ENCODE measurements around the gene VSIR.

VSIR gene

DNA sequence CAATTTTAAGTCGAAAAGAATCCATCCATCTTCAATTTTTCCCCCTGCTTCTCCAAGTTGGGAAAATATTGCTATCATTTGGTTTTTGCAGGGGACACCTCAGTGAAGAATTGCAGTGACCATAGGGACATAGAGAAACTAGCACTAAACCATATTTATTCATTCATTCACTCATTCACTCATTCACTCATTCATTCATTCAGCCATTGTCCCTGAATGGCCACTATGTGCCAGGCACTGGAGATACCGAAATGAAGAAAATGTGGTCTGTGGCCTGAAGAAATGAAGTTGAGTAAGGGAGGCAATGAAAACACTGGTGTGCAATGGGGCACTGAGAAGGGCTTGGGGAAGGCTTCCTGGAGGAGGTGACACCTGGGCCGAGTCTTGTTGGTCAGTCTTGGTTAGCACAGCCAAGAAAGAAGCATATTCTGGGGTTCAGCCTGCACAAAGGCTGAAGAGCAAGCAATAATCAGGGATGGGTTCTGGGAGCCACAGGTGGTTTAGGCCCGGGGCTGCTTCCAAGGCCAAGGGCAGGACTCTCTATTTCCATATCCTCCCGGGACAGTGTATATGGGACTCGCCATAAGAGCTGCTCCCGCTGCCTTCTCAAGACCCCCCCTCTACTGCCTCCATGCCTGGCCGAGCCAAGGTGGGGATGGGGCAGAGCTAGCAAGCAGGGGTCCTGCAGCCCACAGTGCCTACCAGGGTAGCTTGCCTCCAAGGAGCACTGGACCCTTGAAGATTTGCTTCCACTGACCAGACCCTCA lies 28.2 kb downstream of the VSIR start:
- H3K4me1 ChIP-seq (ENCODE audit: insufficient read depth, low read length): peaks cover 12% of the 10 kb centered on the region; the same call in 1 of the 2 replicates
- no peaks in the 10 kb centered on the region for H3K36me3 ChIP-seq (ENCODE audit: insufficient read depth, low read length)
- H3K9me3 ChIP-seq (ENCODE audit: control insufficient read depth, insufficient read depth, low read length): no peaks in the 10 kb centered on the region
- no peak overlapping the region for H3K9ac ChIP-seq (ENCODE audit: low read depth, low read length)

DNA sequence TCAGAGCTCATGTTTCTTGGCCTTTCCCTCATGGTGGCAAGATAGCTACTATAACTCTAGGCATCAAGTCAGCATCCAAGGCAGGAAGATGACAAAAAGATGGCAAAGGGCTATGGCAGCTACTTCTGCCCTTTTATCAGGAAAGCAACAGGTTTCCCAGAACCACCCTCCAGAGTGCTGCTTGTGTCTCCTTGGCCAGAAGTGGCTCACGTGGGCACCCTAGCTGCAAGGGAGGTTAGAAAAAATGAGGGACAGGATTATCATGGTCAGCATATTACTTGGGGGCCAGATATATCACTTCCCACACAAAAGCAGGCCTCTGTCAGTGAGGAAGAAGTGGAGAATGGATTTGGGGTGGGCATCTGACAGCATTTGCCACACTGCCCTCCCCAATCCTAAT lies 29.5 kb downstream of the VSIR start:
- Histone ChIP-seq H3K36me3 (ENCODE audit: insufficient read depth, low read length) (no peaks in the 10 kb centered on the region), H3K9me3 (ENCODE audit: control insufficient read depth, insufficient read depth, low read length) (no peaks in the 10 kb centered on the region), H3K9ac (ENCODE audit: low read depth, low read length) (no peak overlapping the region), H3K4me1 (ENCODE audit: insufficient read depth, low read length) (peaks cover 12% of the 10 kb centered on the region; the same call in 1 of the 2 replicates)

DNA sequence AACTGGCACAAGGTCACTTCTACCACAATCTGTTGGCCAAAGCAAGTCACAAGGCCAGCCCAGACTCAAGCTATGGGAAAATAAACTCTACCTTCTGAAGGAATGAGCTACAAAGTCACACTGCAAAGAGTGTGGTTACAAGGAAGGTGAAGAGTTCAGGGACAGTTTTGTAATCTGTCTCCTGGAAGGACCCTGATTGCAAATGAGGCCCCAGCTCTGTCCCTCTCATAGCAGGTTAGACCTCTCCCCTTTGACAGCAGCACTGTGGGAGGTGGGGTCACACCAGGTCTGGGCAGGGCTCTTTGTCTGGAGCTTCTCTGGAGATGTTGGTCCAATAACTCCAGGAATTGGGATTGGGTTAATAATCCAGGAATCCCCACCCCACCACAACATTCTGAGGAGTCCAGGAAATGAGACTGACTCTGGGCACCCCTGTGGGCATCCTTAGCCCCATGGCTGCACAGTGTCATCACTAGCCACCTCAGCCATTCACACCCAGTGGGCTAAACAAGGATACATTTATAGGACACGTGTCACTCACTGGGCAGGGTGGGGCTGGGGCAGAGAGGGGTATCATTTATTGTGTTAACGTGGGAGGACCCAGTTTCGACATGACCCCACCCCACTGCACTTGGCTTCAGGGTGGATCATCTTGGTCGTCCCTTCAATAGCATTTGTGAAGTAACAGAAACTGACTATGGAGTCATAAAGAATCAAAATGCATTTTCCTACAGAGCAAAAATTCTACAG lies 30.1 kb downstream of the VSIR start:
- Histone ChIP-seq H3K4me1 (ENCODE audit: insufficient read depth, low read length) (peaks cover 11% of the 10 kb centered on the region; the same call in 1 of the 2 replicates), H3K9me3 (ENCODE audit: control insufficient read depth, insufficient read depth, low read length) (no peaks in the 10 kb centered on the region), H3K36me3 (ENCODE audit: insufficient read depth, low read length) (no peaks in the 10 kb centered on the region), H3K9ac (ENCODE audit: low read depth, low read length) (no peak overlapping the region)

DNA sequence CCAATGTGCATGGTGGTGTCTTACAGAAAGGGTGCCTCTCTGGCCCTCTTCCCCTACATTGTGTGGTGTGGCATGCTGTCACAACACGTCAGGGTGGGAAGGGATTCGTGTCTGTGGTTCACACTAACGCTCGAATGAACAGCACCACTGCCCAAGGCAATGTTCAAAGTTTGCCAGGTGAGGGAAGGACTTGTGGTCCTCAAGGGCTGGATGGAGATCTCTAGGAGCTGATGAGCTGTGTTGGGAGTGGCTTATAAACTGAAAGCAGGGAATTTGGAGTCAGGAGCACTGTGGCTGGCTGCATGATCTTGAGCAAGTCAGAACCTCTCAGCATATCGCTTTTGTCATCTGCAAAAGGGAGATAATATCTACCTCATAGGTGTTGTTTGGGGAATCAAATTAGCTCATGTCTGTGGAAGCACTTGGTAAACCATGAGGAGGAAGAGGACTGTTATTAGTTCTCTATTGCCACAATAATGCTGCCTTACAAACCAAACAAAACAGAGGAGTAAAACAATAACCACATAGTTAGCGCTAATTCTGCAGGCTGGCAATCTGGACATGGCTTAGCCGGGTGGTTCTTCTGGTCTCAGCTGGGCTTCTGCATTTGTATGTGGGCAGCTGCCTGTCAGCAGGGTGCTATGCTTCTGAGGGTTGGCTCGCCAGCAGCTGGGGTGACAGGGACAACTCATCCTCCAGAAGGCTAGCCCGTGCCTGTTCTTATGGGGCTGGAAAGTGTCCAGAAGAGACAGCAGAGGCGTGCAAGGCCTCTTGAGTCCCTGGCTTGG lies 30.8 kb downstream of the VSIR start:
- Histone ChIP-seq H3K36me3 (ENCODE audit: insufficient read depth, low read length) (no peaks in the 10 kb centered on the region), H3K9me3 (ENCODE audit: control insufficient read depth, insufficient read depth, low read length) (no peaks in the 10 kb centered on the region), H3K4me1 (ENCODE audit: insufficient read depth, low read length) (peaks cover 7% of the 10 kb centered on the region; the same call in 1 of the 2 replicates), H3K9ac (ENCODE audit: low read depth, low read length) (no peak overlapping the region)

DNA sequence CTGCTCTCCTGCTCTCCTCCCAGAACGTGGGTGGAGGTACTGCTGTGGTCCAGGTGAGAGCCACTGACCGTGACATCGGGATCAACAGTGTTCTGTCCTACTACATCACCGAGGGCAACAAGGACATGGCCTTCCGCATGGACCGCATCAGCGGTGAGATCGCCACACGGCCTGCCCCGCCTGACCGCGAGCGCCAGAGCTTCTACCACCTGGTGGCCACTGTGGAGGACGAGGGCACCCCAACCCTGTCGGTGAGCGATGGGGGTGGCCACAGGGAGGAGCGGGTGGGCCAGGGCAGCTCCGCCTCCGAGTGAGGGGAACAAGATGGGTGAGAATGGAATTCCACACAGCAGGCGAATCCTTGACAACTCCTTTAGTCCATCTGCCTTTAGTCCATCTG lies 31.6 kb downstream of the VSIR start:
- Histone ChIP-seq H3K9ac (ENCODE audit: low read depth, low read length) (no peak overlapping the region), H3K4me1 (ENCODE audit: insufficient read depth, low read length) (peaks cover 5% of the 10 kb centered on the region; the same call in 1 of the 2 replicates), H3K36me3 (ENCODE audit: insufficient read depth, low read length) (no peaks in the 10 kb centered on the region), H3K9me3 (ENCODE audit: control insufficient read depth, insufficient read depth, low read length) (no peaks in the 10 kb centered on the region)

DNA sequence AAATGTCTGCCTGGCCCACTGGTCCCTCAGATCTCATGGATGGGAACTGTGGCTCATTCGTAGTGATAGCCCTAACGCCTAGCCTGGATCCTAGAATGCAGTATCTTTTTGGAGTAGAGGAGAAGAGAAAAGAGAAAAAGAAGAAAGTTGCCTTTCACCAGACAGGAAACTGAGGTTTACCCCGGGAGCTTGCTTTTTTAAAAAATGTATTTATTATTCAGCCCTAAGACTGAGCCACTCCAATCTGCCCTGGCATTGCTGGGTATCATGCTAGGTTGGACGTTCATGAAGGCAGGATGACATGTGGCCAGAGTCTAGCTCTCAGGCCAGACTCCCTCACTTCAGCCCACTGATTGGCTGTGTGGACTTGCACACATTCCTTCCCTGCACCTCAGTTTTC lies 32.3 kb downstream of the VSIR start:
- no peak overlapping the region for H3K9ac ChIP-seq (ENCODE audit: low read depth, low read length)
- no peaks in the 10 kb centered on the region for H3K9me3 ChIP-seq (ENCODE audit: control insufficient read depth, insufficient read depth, low read length)
- no peaks in the 10 kb centered on the region for H3K36me3 ChIP-seq (ENCODE audit: insufficient read depth, low read length)
- no peaks in the 10 kb centered on the region for H3K4me1 ChIP-seq (ENCODE audit: insufficient read depth, low read length)

DNA sequence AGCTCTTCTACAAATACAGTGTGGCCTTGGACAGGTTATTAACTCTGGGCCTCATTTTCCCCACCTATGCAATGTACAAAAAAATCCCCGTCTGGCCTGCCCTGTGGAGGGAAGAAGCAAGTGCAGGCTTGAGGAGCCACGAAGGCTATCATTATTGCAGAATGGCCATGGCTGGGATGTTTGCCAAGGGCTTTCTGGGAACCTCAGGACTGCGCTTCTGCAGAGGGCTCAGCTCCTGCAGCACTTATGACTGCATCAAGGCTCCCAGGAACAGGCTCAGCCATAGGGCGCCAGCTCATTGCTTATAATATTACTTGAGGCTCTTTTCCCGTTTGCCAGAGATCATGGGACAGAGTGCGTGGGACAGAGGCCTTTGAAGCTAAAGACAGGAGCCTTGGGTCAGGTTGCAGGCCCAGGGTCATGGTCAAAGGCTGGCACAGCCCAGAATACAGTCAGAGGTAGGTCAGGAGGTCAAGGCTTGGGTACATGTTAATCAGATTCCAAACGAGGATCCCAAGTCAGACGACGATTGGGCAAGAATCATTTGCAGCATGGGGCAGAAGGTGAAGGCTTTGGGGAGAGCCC lies 33.2 kb downstream of the VSIR start:
- no peaks in the 10 kb centered on the region for H3K4me1 ChIP-seq (ENCODE audit: insufficient read depth, low read length)

DNA sequence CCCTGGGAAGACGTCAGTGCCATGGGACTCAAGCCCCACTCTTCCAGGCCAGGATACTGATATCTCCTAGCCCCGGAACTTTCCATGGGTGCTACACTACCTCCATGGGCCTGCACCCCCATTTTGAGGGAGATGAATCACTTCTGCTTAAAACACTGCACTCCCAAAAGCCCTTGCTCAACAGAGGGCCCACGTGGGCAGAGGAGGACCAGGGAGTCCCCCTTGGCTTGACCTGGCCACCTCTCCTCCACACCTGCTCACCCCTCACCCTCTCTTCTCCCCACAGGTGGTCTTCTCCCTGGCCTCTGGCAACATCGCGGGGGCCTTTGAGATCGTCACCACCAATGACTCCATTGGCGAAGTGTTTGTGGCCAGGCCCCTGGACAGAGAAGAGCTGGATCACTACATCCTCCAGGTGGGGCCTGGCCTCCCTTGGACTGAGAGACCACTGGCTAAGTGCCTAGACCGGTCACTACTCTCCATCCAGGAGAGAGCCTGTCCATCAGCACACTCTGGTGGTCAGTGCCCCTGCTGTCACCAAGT lies 33.9 kb downstream of the VSIR start:
- H3K9ac ChIP-seq (ENCODE audit: low read depth, low read length): no peak overlapping the region
- H3K36me3 ChIP-seq (ENCODE audit: insufficient read depth, low read length): no peaks in the 10 kb centered on the region
- H3K4me1 ChIP-seq (ENCODE audit: insufficient read depth, low read length): no peaks in the 10 kb centered on the region
- H3K9me3 ChIP-seq (ENCODE audit: control insufficient read depth, insufficient read depth, low read length): no peaks in the 10 kb centered on the region

More for the DNA sequence above, 33.2 kb downstream of the VSIR start:
- no peaks in the 10 kb centered on the region for H3K9me3 ChIP-seq (ENCODE audit: control insufficient read depth, insufficient read depth, low read length)
- no peaks in the 10 kb centered on the region for H3K36me3 ChIP-seq (ENCODE audit: insufficient read depth, low read length)
- H3K9ac ChIP-seq (ENCODE audit: low read depth, low read length): no peak overlapping the region

DNA sequence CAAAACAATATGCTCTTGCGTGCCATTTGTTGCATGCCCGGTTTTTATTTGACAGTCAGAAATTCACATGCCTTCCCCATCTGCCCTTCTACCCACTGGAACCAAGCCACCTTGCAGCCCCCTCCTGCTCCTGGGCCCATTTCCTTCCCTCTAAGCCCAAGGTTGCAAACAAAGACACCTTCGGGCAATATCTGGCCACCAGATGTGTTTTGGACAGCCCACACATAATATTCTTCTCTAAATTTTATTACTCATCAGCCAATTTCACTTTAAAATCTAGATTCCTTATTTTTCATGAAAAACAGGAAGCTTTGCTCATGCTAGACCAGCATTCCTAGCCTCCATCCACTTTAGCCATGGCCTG lies 35.5 kb downstream of the VSIR start:
- Histone ChIP-seq H3K4me1 (ENCODE audit: insufficient read depth, low read length) (no peaks in the 10 kb centered on the region), H3K9me3 (ENCODE audit: control insufficient read depth, insufficient read depth, low read length) (no peaks in the 10 kb centered on the region), H3K9ac (ENCODE audit: low read depth, low read length) (no peak overlapping the region), H3K36me3 (ENCODE audit: insufficient read depth, low read length) (no peaks in the 10 kb centered on the region)

DNA sequence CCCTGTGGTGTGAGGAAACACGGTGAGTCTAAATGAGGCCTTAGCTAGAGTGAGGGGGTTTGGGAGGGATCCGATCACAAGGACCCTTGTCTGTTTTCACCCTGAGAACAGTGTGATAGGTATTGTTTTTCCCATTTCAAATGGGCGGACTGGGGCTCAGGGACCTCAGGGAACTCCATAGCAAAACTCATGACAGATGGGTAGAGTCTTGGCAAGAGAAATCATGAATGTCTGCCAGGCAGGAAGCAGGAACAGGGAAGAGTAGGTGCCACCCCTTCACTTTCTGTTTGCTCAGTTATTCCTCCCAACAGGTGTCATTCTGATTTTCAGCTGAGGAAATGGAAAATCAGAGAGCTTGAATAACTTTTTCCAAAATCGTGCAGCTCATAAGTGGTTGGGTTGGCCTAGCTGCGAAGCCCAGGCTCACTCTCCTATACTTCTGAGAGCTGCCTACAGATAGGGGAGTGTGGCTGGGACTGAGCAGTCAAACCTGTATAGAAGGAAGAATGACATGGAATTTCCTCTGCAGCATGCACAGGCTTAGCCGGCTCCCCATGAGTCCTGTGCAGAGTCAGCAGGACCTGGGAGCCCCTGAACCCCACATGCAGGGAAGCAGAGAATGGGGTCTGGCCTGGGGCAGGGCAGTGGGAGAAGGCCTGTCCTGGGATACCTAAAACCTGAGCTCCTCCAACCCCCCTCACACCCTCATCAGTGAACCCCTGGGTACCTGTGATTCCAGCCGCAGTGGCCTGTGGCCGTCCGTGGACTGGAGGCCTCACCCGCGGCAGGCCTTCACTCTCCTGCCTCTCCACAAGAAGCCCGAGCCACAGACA lies 36.1 kb downstream of the VSIR start:
- no peak overlapping the region for H3K9ac ChIP-seq (ENCODE audit: low read depth, low read length)
- no peaks in the 10 kb centered on the region for H3K36me3 ChIP-seq (ENCODE audit: insufficient read depth, low read length)
- H3K9me3 ChIP-seq (ENCODE audit: control insufficient read depth, insufficient read depth, low read length): no peaks in the 10 kb centered on the region
- no peaks in the 10 kb centered on the region for H3K4me1 ChIP-seq (ENCODE audit: insufficient read depth, low read length)

DNA sequence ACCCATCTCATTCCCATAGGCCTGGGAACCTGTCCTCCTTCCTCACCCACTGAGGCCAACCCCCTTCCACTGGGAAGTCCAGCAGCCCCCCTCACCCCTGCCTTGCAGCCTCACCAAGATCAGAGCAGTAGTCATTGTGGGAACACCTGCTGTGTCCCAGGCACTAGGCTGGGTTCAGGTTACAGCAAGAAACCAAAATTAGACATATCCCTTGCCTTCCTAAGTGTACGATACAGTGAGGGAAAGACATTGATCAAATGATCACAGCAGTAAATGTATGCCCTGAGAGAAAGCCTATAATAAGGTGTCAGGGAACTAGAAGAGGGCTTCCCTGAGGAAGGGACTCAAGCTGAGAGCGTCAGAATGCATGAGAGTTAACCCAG lies 36.8 kb downstream of the VSIR start:
- no peaks in the 10 kb centered on the region for H3K9me3 ChIP-seq (ENCODE audit: control insufficient read depth, insufficient read depth, low read length)
- H3K9ac ChIP-seq (ENCODE audit: low read depth, low read length): no peak overlapping the region
- H3K4me1 ChIP-seq (ENCODE audit: insufficient read depth, low read length): no peaks in the 10 kb centered on the region
- no peaks in the 10 kb centered on the region for H3K36me3 ChIP-seq (ENCODE audit: insufficient read depth, low read length)

DNA sequence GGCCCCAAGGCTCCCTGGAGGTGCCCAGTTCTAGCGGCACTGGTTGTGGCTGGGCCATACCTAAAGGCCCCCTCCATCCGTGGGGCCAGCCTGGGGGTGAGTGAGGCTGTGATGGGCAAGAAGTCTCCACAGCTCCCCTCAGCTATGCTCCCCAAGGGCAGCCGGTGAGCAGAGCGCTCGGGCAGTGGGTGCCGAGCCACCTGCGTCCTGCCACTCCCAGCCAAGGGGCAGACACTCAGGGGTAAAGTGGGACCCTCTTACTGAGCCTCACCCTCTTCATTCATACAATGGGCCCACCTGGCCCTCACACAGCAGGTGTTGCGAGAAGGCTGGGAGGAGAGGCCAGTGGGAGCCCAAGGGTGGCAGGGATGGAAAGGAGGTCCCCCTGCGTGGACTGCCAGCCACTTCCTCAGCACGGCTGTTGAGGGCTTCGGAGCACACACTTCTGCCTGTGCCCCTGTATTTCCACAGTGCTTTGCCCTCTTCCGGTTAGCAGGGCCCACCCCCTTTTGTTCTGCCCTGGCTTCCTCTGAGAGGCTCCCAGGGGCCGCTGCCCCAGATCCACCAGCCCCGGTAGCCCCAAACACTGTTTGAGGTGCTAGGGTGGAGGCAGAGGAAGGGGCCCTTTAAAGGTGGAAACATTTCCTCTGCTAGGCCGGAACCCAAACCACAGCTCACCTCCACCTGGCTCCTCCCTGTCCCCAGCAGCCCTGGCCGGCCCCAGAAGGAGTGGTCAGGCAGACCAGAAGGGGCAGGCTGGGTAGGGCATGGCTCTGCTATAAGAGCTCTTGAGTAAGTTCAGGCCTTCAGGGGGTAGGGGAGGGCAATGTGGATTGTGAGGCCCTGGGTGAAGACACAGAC lies 37.4 kb downstream of the VSIR start:
- no peaks in the 10 kb centered on the region for H3K4me1 ChIP-seq (ENCODE audit: insufficient read depth, low read length)
- no peaks in the 10 kb centered on the region for H3K36me3 ChIP-seq (ENCODE audit: insufficient read depth, low read length)
- no peak overlapping the region for H3K9ac ChIP-seq (ENCODE audit: low read depth, low read length)
- no peaks in the 10 kb centered on the region for H3K9me3 ChIP-seq (ENCODE audit: control insufficient read depth, insufficient read depth, low read length)

DNA sequence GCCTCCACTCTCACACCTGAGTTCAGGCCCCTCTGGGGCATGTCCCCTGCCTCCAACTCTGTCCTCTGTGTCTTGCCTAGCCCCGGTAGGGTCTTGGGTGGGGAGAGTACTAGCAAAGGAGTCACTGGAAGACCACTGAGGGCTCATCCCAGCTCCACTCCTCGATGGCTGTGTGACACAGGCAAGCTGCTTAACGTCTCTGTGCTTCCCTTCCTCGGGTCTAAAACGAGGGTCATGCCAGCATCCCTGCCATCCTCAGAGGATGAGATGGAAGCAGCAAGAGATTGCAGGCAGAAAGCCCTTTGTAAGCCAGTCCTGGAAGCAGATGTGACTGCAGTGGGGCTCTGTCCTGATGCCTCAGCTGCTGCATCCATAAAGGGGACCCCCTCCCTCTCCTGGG lies 38.5 kb downstream of the VSIR start:
- Histone ChIP-seq H3K9ac (ENCODE audit: low read depth, low read length) (no peak overlapping the region), H3K9me3 (ENCODE audit: control insufficient read depth, insufficient read depth, low read length) (no peaks in the 10 kb centered on the region), H3K36me3 (ENCODE audit: insufficient read depth, low read length) (no peaks in the 10 kb centered on the region), H3K4me1 (ENCODE audit: insufficient read depth, low read length) (no peaks in the 10 kb centered on the region)
